ENCODE data around the gene PPP2R5C.

Gene PPP2R5C

GRCh38 chr14:101973356-101973755 is 211.8 kb downstream of the PPP2R5C start:
- ATAC-seq: no peak

DNA sequence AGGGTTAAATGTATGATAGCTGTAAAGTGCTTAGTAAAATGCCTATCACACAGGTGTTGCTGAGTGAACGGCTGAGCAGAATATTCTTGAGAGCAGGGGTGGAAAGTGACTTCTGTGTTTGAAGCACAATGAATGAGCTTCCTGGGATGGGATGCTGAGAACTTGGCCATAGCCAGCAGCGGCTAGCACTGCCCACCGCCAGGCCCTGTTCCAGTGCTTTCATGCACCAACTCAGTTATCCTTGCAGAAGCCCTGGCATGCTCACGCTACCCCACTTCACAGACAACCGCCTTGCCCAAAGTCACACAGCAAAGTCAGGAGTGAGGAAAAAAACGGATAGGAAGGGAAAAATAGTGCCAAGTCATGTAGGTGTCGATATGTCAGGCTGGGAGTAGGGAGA is 213.7 kb downstream of the PPP2R5C start:
- TF ChIP-seq ISL1 (CRISPR knock-in tag; IDR thresholded peaks at IDR 0.05) (no peak), SNAI2 (CRISPR knock-in tag; IDR thresholded peaks at IDR 0.05) (no peak), ZC3H10 (CRISPR knock-in tag; IDR thresholded peaks at IDR 0.05) (no peak), RARB (CRISPR knock-in tag; IDR thresholded peaks at IDR 0.05) (no peak), ZNF8 (CRISPR knock-in tag; IDR thresholded peaks at IDR 0.05) (no peak), CSDC2 (CRISPR knock-in tag; IDR thresholded peaks at IDR 0.05) (no peak), POU6F1 (CRISPR knock-in tag; IDR thresholded peaks at IDR 0.05; ENCODE audit: borderline replicate concordance, low read depth) (no peak)
- TF ChIP-seq, protein P1, sequence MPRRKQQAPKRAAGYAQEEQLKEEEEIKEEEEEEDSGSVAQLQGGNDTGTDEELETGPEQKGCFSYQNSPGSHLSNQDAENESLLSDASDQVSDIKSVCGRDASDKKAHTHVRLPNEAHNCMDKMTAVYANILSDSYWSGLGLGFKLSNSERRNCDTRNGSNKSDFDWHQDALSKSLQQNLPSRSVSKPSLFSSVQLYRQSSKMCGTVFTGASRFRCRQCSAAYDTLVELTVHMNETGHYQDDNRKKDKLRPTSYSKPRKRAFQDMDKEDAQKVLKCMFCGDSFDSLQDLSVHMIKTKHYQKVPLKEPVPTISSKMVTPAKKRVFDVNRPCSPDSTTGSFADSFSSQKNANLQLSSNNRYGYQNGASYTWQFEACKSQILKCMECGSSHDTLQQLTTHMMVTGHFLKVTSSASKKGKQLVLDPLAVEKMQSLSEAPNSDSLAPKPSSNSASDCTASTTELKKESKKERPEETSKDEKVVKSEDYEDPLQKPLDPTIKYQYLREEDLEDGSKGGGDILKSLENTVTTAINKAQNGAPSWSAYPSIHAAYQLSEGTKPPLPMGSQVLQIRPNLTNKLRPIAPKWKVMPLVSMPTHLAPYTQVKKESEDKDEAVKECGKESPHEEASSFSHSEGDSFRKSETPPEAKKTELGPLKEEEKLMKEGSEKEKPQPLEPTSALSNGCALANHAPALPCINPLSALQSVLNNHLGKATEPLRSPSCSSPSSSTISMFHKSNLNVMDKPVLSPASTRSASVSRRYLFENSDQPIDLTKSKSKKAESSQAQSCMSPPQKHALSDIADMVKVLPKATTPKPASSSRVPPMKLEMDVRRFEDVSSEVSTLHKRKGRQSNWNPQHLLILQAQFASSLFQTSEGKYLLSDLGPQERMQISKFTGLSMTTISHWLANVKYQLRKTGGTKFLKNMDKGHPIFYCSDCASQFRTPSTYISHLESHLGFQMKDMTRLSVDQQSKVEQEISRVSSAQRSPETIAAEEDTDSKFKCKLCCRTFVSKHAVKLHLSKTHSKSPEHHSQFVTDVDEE (CRISPR knock-in tag; IDR thresholded peaks at IDR 0.05): no peak
- TF ChIP-seq, protein P2, sequence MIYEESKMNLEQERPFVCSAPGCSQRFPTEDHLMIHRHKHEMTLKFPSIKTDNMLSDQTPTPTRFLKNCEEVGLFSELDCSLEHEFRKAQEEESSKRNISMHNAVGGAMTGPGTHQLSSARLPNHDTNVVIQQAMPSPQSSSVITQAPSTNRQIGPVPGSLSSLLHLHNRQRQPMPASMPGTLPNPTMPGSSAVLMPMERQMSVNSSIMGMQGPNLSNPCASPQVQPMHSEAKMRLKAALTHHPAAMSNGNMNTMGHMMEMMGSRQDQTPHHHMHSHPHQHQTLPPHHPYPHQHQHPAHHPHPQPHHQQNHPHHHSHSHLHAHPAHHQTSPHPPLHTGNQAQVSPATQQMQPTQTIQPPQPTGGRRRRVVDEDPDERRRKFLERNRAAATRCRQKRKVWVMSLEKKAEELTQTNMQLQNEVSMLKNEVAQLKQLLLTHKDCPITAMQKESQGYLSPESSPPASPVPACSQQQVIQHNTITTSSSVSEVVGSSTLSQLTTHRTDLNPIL (CRISPR knock-in tag; IDR thresholded peaks at IDR 0.05; ENCODE audit: low read depth): no peak
- ATAC-seq: no peak

More at GRCh38 chr14:101973356-101973755, 211.8 kb downstream of the PPP2R5C start:
- TF ChIP-seq ZC3H10 (CRISPR knock-in tag; IDR thresholded peaks at IDR 0.05) (no peak), PPARA (CRISPR knock-in tag; IDR thresholded peaks at IDR 0.05; ENCODE audit: borderline replicate concordance) (no peak), POU6F1 (CRISPR knock-in tag; IDR thresholded peaks at IDR 0.05; ENCODE audit: borderline replicate concordance, low read depth) (no peak), BACH2 (CRISPR knock-in tag; IDR thresholded peaks at IDR 0.05; ENCODE audit: borderline replicate concordance) (no peak), TCF4 (CRISPR knock-in tag; IDR thresholded peaks at IDR 0.05; ENCODE audit: borderline replicate concordance) (no peak), ZFP3 (CRISPR knock-in tag; IDR thresholded peaks at IDR 0.05) (no peak), ZFP30 (CRISPR knock-in tag; IDR thresholded peaks at IDR 0.05) (no peak)

Data from SK-N-SH treated with all-trans-retinoic acid at 6 μM for 48 hours (cell line).